Ovary (tissue), 3 donors: ENCODE measurements around the gene E2F8.

ENCODE experiments used
- CTCF ChIP-seq, 3 donors: fragments of 450-650 bp in 2 of 3; fragments of 200-600 bp in 1 of 3; IDR thresholded peaks; one replicate each; pipeline versions ENCODE4 v1.5.1 to v1.8.0; 2016 to 2022; ENCODE audit warnings: antibody characterized with exemption in 3 of 3, mild to moderate bottlenecking in 1 of 3
- EP300 ChIP-seq: sonication (generic); formaldehyde crosslinking; IDR thresholded peaks from one replicate; pipeline ENCODE4 v1.6.1; 2017; ENCODE audit warnings: antibody characterized with exemption
- POLR2A ChIP-seq: fragments of 450-650 bp; IDR thresholded peaks from one replicate; pipeline ENCODE4 v1.6.1; 2017; ENCODE audit warnings: antibody characterized with exemption, mild to moderate bottlenecking, moderate library complexity
- donor health status: DM: no; HTN: no; CAD: no.

- TF ChIP-seq CTCF (IDR thresholded peaks at IDR 0.05) (no peak), EP300 (no peak), POLR2A (no peak)
Observed at GRCh38 chr11:19228968-19229367, 11.8 kb downstream of the E2F8 start.
